DMS153 (cell line): ENCODE results near the gene ASPHD2.

Experiments used
- DNase-seq: peaks from one replicate; lab custom pipeline; 2025; lab: John Stamatoyannopoulos, UW

ASPHD2 gene

DNA sequence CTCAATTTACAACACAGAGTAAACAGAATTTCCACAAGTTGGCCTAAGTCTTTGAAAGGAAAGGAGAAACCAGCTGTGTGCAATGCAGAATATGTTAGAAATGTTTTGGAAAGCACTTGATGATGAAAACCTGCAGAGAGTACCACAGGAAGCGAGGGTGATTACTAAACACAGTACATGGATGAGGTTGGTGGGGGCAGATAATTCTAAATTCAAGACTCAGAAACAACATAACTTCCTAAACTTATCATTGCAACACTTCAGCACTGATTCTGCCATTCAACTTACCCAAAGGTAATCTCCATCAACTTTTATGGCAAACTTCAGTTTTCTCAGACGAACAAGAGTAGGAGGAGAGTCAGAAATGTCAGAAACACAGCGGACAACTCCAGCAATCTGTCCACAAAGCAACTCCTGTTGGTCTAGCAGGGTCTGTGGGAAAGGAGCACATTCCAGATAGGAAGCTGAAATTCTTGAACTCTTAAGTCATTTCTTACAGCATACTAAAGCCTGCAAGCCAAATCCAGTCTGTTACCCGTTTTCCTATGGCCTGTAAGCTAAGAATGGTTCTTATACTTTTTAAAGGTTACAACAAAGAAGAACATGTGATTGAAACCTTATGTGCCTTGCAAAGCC is 47.8 kb downstream of the ASPHD2 start:
- no peak for DNase-seq

GRCh38 chr22:26477341-26477731 is 48.3 kb downstream of the ASPHD2 start:
- no peak for DNase-seq

DNA sequence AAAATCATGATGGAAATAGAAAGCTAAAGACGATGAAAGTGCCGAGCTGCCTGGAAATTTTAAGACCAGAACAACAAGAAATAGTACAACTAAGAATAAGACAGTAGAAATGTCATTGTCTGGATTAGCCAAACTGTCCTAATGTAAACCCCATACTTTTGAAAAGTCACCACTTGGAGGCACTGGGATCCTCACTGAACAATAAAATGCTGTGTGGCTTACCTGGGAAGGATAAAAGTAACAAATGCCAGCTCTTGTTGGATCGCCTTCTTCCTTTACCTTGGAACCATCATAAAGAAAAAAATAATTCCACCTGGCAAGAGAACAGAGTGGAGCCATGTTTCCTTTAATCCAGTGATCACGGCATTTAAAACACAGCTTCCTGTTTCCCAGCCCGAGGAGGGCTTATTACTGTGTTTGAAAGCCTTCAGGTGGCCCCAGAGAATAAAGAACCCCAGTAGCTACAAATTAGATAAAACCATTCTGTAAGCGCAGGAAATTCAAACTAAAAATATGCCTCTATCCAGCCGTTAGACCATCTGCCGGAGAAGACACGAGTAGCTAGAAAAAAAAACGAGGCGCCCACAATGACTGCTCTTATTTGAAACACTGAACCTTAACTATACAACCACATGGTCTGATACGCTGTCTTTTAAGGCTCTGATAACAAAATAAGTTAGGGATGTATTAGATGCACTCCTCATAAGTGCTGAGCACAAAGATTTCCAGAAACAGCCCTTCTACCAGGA is 50.2 kb downstream of the ASPHD2 start:
- no peak for DNase-seq

- peak; percentile 11 for DNase-seq
Observed at GRCh38 chr22:26479792-26480610, 50.9 kb downstream of the ASPHD2 start.

DNA sequence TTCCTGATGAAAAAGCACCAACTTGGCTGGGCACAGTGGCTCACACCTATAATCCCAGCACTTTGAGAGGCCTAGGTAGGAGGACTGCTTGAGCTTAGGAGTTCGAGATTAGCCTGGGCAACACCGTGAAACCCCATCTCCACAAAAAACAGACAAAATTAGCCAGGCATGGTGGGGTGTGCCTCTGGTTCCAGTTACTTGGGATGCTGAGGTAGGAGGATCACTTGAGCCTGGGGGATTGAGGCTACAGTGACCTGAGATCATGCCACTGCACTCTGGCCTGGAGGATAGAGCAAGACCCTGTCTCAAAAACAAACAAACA is 51.5 kb downstream of the ASPHD2 start:
- no peak for DNase-seq

DNA sequence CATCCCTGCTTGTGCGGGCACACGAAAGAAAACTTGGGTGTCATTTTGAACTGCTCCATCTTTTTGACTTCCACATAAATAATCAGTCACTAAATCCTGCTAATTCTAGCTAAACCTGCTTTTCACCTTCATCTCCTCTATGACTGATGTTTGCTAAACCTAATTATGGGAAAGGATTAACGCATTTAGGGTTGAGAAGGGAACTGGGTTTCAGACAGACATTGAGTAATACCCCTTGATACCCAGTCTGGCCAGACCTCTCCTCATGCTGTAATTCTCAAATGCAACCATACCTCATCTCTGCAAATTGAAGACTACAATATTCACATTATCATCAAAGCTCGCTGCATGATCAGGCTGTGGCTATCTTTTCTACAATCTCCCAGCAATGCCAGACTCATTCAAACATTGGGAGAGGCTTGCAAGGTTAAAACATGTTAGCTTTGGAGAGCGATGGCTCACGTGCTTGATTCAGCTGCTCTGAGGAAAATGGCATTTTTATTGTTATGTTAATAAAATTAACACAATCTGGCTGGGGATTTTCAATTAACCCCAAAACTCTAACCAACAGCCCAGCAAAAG is 52.1 kb downstream of the ASPHD2 start:
- no peak for DNase-seq

DNA sequence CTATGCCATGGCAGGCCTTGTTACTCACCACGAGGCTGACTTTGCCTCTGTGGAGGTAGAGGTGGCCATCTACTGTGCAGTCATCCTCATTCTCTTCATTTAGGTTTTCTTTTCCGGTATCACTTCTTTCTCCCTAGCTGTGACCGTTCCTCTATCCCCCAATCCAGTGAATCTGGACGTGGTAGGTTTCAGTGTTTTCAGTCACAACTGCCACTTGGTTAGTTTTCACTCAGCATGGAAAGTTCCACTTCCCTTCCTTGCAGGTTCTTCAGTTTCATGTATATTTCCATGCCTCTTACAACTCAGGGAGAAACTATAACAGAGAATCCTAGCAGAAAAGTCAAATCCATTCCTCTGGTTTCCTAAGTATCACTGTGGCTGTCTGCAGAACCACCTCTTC is 52.6 kb downstream of the ASPHD2 start:
- no peak for DNase-seq

DNA sequence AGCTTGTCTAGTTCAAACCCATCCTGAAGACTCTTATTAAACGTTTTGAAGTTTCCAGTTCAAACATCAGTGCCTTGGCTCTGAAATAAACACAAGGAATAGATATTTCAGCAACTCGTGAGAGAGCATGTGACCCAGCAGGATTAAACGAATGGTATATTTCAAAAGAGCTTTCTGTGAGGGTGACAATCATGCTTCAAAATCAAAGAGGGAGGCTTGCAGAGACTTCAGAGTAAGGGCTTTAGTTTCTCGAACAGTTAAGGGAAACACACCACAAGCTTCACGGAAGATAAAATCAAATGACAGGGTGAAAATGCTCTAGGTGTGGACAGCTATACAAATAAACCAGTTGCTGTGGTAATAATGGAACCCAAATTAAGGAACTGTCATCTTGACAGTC is 53.1 kb downstream of the ASPHD2 start:
- no peak for DNase-seq

DNA sequence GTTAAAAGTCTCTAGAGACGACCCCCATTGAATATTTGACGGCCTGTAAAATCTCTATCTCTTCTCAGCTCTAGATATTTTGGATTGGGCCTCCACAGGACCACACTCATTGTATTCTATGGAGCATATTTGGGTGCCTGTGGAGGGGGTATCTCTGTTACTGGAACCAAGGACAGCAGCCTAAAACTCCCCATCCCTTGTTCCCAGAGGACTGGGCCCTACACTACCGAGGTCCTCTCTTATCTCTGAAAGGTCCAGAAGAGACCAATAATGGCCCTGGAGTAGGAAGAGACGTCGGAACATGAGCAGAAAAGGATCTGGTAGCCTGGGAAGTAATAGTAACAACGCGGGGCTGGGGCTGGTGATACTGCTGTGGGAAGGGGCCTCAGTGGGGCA is 54.0 kb downstream of the ASPHD2 start:
- no peak for DNase-seq

GRCh38 chr22:26483439-26484359 is 54.6 kb downstream of the ASPHD2 start, which contains the start of the genes HPS4 and SRRD:
TSS of gene HPS4 (minus strand) at chr22:26483783. CDS start at chr22:26481762, 2,021 bp downstream.
TSS of gene SRRD (plus strand) at chr22:26483877. CDS start at chr22:26483891, 14 bp downstream.
- DNase-seq, result peak; percentile 73

DNA sequence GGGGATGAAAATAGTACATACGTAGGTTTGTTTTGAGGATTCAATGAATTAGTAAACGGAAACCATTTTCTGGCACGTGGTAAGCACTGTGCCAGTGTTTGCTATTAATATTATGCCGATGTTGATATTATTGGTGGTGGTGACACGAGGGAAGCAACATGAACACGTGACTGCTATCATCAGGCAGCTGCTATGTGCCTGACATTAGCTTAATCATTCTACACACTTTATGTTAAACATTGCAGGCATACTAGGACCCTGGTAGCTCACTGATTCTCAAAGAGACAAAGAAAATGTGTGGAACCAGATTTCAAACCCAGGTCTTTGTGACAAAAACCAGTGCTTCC is 55.3 kb downstream of the ASPHD2 start:
- DNase-seq, result no peak

DNA sequence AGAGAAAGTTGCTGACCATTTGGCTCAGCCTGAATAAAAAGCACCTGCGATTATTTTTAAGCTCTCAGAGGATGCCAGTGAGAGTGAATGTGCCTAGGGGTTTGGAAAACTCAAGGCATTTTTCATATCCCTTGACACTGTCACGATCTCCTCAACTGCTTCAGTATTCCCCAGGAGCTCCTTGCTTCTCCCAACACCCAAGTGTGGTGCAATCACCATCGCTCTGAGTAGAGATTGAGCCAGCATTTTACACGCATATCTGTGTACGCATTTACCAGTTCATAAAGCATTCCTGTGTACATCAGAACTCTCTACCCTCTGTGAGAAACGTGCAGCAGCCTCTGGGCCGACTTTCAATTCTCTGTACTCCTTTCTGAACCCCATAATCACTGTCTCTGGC is 56.0 kb downstream of the ASPHD2 start:
- no peak for DNase-seq

GRCh38 chr22:26485806-26486390 is 56.8 kb downstream of the ASPHD2 start:
- no peak for DNase-seq

DNA sequence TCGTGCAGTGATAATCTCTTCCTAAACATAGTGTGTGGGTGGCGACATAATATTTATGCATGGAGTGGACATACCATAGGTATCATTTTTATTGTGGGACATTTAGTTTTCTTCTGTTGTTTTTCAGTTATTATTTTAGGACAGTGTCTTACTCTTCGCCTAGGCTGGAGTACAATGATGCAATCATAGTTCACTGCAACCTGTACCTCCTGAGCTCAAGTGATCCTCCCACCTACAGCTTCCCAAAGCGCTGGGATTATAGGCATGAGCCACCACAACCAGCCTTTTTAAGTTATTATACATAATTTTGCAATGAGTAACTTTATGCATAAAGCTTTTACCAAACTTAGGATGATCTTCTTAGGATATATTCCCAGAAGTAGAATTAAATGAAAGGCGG is 57.3 kb downstream of the ASPHD2 start:
- DNase-seq, result no peak

DNA sequence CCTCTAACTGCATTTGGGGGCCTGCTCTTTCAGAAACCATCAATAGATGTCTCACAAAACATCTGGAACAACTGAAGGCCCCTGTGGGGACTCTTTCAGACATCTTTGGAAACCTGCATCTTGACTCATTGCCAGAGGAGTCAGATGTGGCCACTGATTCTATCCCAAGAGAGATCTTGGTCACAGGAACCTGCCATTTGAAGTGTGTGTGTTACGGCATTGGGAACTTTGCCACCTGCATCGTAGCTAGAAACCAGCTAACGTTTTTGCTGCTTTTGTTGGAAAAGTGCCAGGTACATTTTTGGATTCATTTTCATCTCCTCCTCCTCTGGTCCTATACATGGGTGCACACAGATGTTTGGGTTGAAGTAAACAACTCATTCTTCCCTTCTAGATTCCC is 58.9 kb downstream of the ASPHD2 start:
- no peak for DNase-seq

DNA sequence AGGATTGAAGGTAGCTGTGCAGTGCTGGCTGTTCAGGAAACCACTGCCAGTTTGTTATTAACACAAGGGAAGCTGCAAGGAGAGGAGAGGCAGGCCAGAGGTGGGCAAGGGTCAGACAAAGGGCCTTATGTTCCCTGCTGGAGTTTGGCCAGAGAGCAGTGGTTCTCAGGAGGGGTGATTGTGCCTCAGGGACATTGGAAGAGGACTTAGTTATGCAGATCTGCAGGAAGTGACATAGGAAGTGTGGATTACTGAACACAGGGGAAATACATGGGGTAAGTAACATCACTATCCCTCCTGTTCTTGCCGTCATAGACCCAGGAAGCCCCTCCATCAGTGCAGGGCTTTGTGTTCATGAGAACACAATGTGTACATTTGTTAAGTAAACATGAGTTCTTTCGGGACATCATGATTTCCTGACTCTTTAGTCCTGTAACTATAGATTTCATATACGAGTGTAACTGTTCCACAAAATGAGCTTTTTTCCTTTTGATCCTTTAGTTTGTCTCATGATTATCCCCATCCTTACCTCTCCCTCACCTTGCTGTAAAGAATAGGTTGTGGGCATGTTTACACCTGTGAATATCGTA is 60.5 kb downstream of the ASPHD2 start:
- DNase-seq, result no peak

- DNase-seq, result no peak
Observed at GRCh38 chr22:26492220-26492619, 63.2 kb downstream of the ASPHD2 start.

- DNase-seq, result no peak
Observed at GRCh38 chr22:26494506-26494905, 65.4 kb downstream of the ASPHD2 start.
